Cardiac septum (tissue), 1 donor: ENCODE results near the gene CHST3. TPM values are rescaled to one million over a fixed set of nuclear protein-coding genes. Genes with fewer than 3 reads are reported as not detected.
"Not testable (repeated sequence)": the region's sequence is repeated elsewhere in the genome, so short reads cannot be mapped to it uniquely, and the experiment has no call there.

Source experiments
- DNase-seq: peaks from one replicate; pipeline ENCODE4 v3.0.0-alpha.2; 2020; ENCODE audit warnings: low spot score
- intact Hi-C: fragments of 100-400 bp; cut with DNase I; formaldehyde crosslinking; loops from one replicate; pipeline ENCODE4 v1.14.0; 2022
- total RNA-seq: library from RNA; stranded (reverse); fragmentation: NEBNext Ultra II Directional; extraction: Animal tissue kit (Norgen Biotek cat#: 25700); gene quantifications from one replicate; pipeline ENCODE4 v1.2.1, GENCODE V29; 2021
- donor health status: DM: no; HTN: no; CAD: no.

The CHST3 gene
- total RNA-seq, 1 donor from 2014 or later = 24.4 TPM

DNA sequence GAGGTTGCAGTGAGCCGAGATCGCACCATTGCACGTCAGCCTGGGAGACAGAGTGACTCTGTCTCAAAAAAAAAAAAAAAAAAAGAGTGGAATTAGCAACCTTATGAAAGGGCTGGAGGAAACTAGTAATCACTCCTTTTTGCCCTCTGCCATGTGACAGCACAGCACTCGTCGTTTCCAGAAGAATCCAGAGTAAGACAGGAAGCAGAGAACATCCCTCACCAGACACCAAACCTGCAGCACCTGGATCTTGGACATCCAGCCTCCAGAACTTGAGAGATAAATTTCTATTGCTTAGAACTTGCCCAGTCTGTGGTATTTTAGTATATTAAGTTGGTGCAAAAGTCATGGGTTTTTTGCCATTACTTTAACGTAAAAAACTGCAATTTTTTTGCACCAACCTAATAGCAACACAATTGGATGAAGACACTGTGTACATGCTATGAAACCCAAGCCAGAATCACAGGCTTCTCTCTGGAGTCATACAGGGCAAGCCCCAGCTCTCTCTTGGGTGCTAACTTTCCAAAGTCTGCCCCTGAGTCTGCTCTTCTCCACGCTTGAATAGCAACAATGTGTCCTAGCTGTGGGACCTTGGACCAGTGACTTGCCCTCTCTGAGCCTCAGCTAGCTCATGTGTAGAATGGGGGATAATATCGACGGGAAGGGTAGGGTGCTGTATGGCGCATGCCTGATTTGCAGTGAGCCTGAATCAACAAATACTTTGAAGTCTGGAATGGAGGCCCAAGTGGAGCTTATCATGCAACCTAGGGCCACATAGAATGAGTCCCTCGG lies 55.1 kb downstream of the CHST3 start:
- DNase-seq = no peak
- intact Hi-C loops = loop anchor here (5.0 kb wide), 1 partner anchor 42 kb away; no protein-coding TSS in a partner anchor

DNA sequence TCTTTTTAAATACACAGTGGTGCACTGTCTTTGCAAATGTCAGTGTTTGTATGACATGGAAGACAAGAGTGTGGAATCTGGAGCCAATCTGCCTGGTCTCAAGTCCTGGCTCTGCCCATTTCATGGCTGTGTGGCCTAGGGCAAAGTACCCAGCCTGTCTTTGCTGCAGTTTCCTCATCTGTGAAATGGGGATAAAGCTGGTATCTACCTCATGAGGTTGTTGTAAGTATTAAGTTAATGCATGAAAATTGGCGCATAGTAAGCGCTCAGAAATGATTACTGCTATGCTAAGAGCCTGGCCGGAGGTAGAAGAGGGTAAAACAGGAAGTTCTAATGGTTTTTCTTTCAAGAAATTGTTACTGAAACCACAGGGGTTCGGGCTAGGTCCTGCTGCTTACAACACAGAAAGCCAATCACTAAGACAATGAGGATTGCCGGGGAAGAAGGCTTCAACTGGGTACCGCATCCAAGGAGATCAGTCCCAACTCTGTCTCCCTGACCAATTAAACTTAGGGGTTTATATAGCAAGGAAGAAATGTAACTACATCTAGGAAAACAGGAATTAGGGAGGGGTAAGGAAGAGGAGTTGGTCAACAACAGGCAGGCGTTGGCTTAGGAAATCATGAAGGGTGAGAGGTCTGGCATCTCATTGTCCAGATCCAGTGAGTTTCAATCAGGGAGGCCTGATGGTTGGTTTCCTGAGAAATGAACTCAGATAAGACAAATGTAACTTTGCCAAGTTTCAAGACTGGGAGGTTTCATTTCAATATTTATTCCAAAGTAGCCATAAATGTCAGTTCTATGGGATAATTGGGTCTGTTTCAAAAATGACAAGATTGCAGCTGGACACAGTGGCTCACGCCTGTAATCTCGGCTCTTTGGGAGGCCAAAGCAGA lies 57.0 kb downstream of the CHST3 start:
- no peak for DNase-seq
- intact Hi-C loops = no loop called here

DNA sequence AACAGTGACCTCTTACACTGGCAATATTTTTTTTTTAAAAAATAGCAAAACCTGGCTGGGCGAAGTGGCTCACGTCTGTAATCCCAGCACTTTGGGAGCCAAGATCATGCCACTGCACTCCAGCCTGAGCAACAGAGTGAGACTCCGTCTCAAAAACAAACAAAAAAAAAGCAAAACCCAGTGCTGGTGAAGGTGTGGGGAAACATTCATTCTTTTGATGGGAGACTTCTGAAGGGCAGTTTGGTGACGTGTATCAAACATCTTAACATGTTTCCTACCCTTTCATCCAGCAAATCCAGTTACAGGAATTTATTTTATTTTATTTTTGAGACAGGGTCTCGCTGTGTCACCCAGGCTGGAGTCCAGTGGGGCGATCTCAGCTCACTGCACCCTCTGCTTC lies 58.0 kb downstream of the CHST3 start:
- no peak for DNase-seq
- intact Hi-C loops = no loop called here

DNA sequence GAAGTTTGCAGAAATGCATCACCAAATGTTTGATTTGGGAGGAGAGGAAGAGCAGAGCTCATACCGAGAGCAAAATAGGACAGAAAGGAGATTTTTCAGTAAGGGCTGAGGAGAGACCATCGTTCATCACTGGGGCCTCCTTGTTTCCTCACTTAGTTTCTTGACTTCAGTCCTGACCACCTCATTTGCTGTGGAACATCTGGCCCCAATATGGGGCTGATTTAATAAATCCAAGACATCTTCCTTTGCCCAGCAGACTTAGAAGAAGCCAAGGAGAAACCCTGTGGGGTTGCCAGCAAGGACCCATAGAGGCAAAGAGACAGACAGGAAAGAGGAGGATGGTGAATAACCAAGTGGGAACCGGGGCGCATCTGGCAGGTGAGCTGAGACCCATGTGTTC lies 60.4 kb downstream of the CHST3 start:
- intact Hi-C loops = no loop called here
- no peak for DNase-seq

DNA sequence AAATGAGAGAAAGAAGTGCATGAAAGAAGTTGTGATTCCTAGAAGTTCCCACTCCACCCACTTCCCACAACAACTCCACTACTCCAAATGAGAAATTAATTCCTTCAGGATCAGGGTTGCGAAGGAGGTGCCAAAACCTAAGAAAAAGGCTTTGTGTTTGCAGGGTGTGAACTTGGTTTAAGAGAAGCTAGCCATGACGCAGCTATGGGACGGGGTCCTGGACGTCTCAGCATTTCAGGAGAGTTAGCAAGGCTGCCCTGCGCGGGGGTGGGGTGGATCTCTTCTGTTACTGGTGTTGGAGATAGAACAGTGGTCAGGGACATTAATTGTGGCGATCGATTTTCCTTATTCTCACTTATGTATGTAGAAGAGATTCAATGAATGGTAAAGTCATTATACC lies 61.2 kb downstream of the CHST3 start:
- intact Hi-C loops = no loop called here

DNA sequence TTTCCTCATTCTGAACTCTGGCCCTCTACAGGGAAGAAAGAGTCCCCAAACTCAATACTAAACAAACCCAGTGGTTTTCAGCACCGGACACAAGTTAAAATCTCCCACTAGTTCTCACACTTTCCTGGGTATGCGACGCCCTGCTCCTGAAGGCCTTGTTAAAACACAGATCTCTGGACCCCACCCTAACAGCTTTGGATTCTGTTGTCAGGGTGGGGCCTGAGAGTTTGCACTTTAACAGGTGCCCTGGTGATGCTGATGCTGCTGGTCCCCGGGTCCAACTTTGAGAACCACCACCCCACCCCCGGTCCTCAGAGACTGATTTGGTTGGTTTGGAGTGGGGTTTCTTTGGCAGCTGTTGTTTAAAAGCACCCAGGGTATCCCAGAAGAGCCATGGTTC lies 61.6 kb downstream of the CHST3 start:
- DNase-seq = no peak
- intact Hi-C loops = no loop called here

More for the DNA sequence above, 61.2 kb downstream of the CHST3 start:
- DNase-seq = no peak

DNA sequence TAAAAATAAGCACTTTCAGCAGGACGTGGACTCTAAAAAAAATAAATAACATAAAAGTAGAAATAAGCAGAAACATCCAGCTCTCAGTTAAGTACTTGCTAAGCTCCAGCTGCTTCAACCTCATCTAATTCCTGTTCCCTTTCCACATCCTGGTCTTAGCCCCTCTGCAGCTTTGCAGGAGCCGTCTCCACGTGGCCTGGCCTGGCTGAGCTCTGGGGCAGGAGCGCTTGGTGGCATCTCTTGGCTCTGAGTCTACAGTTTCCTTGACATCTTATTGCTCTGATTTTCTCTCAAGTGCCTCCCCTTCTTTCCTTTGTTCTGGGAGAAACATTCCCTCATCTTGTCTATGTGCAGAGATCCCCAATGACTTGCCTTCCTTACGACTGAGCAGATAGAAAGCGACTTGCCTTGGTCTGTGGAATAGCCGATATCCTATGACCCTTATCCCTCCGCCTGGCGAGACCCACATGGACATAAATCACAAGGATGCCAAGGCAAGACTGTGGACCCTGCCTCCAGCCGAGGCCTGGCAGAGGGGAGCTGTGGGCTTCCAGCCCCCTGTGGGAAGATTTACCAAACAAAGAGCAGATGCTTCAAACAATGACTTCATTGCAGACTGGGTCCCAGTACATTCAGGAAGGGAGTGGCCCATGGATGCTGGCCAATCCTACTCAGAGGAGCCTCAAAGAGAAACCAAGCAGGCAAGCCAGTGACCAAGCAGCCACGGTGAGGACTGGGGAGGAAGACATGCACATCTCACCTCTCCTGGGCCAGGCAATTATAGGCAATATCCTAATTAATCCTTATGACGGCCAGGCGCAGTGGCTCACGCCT lies 62.3 kb downstream of the CHST3 start:
- no peak for DNase-seq
- intact Hi-C loops = no loop called here

DNA sequence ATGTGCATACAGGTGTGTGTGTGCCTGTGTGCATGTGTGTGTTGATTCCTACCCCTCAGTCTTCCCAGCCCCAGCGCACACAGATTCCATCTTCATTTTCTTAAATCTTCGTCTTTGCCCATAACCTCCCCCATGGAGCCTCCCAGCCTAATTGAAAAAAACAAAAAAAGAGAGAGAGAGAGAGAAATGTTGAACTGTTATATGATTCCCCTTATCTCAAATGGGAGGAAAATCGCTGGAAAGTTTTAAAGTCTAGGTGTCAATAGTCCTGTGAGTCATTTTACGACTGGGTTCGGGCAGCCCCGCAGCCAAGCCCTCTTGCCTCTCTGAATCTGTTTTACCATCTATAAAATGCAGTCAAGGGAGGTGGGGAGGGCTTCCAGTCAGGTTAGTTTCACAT lies 63.3 kb downstream of the CHST3 start:
- DNase-seq = no peak
- intact Hi-C loops = no loop called here

DNA sequence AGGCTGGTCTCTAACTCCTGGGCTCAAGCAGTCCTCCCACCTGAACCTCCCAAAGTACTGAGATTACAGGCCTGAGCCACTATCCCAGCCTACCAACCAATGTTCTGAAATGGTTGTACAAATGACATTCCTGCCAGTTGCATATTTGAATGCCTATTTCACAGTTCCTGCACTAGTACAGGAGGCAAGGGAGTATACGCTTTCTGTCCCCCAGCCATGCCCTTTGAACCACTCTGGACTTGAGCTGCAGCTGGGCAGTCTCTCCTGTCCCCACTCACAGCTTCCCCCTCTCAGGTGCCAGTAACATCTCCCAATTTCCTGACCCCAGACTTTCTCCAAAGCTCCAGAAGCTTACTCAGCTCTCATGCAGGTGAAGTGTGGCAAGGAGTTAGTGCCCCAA lies 65.2 kb downstream of the CHST3 start:
- intact Hi-C loops = no loop called here
- DNase-seq = no peak

DNA sequence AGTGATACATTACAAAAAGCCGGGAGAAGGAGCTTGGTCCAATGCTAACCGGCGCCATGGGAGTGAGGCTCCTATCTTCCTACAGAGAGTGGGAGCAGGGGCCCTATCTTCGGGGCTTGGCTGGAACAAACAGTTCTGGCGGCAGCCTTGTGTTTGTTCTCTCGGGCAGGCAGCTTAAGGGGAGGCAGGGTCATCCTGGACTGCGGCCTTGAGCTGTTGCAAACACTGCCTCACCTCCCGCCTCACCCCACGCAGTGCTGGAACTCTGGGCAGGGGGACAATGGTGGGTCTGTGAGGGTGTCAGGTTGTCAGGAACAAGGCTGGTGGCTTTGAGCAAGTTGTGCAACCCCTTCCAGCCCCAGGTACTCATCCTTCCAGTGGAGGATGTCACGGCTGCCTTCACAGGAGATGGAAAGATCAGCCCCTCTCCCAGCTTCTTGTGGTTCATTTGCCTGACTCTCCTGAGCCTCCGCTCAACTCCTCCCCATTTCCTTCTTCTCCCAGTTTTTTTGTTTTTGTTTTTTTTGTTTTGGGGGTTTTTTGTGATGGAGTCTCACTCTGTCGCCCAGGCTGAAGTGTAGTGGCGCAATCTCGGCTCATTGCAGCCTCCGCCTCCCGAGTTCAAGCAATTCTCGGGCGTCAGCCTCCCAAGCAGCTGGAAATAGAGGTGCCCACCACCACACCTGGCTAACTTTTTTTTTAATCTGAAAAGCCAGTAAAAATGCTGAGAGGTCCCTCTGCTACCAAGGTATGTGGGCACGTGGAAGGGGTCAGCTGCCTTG lies 66.8 kb downstream of the CHST3 start:
- no peak for DNase-seq
- intact Hi-C loops = no loop called here

DNA sequence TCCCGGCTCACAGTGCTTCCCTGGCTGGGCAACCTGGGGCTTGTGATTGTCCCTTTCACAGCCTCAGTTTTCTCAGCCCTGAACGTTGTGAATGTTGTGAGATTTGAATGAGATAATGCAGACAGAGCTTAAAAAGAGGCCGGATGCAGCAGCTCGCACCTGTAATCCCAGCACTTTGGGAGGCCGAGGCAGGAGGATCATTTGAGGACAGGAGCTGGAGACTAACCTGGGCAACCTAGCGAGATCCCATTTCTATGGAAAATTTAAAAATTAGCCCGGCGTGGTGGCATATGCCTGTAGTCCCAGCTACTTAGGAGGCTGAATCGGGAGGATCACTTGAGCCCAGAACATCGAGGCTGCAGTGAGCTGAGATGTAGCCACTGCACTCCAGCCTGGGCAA lies 67.5 kb downstream of the CHST3 start:
- DNase-seq = no peak
- intact Hi-C loops = no loop called here

DNA sequence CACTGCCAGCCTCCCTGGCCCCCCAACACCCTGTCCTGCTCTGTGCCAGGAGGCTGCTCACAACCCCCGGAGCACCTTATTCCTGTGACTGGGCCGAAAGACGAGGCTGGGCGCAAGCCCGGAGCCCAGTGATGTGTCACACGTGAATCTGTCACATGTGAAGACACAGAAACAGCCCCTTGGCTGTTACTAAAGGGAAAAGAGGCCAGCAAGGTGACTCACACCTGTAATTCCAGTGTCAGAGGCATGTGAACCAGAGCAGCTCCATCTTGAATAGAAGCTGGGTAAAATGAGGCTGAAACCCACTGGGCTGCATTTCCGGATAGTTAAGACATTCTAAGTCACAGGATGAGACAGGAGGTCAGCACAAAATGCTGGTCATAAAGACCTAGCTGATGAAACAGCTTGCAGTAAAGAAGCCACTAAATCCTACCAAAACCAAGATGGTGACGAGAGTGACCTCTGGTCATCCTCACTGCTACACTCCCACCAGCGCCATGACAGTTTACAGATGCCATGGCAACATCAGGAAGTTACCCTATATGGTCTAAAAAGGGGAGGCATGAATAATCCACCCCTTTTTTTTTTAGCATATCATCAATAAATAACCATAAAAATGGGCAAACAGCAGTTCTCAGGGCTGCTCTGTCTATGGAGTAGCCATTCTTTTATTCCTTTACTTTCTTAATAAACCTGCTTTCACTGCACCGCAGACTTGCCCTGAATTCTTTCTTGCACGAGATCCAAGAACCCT lies 68.4 kb downstream of the CHST3 start:
- intact Hi-C loops, DNase-seq: not testable (repeated sequence)

DNA sequence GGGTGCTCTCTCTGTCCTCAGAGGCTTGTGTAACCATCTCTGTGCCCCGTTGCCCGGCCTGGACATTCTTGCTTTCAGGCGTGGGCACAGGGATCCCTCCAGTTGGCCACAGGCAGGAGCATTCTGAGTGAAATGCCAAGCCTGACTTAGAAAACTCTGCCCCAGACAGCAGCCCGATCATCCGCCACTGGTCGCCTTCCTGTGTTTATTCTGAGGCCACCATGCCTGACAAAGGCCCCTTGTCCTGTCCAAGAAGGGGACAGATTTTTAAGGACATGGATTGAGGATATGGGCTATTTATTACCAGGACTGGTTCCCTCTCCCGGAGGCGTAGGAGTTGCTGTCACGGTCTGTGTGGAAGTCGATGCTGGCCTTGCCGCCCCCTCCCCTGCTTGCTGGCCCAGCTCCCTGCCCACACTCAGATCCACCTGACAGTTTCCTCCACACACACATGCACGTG lies 69.9 kb downstream of the CHST3 start:
- intact Hi-C loops = no loop called here
- no peak for DNase-seq

DNA sequence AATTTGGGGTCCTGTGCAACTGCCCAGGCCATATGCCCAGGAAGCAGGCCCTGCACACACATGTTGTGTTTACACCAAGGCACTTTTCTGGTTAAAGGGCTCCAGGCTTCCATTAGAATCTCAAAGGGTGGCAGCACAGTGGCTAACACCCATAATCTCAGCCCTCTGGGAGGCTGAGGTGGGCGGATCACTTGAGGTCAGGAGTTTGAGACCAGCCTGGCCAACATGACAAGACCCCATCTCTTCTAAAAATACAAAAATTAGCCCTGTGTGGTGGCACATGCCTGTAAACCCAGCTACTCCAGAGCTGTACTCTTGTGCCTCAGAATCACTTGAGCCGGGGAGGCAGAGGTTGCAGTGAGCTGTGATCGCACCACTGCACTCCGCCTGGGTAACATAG lies 70.6 kb downstream of the CHST3 start:
- no peak for DNase-seq
- intact Hi-C loops = no loop called here

DNA sequence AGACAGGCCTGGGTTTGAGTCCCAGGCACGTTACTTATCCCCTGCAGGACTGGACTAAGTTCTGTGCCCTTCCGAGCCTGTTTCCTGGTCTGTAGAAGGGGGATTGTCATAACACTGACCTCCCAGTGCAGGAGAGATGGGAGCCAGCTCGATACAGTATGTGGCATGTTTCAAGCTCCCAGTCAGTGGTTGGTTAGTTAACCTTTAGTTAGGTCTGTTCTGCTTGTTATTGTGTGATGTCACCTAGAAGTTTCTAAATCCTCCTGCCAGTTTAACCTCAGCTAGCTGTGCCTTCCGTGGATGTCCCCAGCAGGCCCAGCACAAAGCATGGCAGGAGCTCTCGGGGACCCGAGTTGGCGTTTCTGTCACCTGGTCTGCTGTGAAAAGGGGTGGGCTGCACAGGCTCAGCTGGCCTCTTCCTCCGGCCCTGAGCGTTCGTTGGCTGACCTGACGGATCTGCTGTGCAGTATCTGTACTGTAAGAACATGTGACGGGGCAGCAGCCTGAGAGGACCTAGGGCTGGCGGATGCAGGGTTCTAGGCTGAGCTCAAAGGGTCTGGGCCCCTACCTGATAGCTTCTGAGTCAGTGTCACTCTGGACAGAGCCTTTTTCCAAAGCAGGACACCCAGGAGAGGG lies 71.2 kb downstream of the CHST3 start:
- intact Hi-C loops = no loop called here
- DNase-seq = no peak

DNA sequence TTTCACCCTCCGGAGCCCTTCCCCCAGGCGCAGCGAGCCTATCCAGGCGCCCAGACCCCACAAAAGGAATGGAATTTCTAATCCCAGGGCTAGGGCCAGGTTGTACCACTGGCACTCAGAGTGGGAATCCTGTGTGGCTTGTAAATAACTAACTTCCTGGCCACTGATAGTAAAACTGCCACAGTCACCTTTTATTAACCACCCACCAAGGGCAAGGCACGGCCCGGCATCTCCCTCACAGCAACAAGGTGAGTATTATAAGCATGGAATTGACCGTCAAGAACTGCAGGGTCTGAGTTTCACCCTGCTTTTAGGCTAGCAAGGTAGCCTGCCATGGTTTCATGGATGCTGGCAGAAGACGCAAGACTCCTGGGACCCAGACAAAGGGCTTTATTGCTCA lies 73.1 kb downstream of the CHST3 start:
- no peak for DNase-seq
- intact Hi-C loops = no loop called here

DNA sequence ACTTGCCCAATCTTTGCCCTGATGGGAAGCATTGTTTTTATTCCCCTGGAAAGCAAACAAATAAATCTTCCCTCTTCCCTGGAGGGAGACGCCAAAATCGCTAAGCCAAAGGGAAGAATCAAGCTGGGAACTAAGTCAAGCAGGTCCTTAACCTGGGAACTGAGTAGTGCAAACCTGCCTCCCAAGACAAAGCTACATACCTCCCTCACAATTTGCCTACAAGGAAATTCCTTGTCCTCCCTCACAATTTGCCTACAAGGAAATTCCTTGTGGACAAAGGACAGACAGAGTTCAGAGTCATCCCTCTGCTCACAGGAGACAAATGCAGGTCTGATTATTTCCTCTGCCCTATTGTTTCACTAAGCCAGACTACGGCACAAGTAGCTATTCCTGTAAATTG lies 73.6 kb downstream of the CHST3 start:
- DNase-seq = no peak
- intact Hi-C loops = no loop called here

DNA sequence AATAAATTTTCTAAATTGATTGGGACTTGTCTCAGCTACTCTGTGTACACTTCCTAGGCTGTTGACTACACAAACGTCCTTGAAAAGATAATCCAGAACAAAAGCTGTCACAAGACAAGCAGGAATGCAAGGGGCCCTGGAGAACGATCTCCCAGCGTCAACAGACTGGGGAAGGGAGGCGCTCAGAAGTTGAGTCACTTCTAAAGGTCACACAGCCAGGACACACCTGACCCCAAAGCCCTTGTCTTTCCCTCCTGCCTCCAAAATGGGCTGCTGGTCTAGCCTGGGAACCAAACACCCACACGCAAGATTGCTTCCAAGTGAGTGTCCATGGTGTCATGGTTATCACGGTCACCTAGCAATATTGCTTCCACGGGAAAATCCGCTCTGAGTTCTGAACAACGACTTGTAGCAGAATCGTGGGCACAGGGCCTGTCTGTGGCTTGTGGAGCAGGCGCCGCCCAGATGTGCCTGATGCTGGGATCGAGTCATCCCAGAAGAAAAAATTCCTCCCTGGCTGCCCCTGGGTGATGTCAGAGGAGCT lies 74.3 kb downstream of the CHST3 start:
- DNase-seq = no peak

More for the DNA sequence above, 74.3 kb downstream of the CHST3 start:
- intact Hi-C loops = no loop called here
